Endothelial cell of umbilical vein (primary cell): ENCODE data around the gene STIMATE. TPM values are rescaled to one million over a fixed set of nuclear protein-coding genes. Genes with fewer than 3 reads are reported as not detected.

Experiments used
- BruUV-seq: library from RNA; stranded (reverse); fragments of 400-500 nt; replicated peaks from 2 replicates; lab custom pipeline; 2021; lab: Mats Ljungman, UMichigan
- CTCF ChIA-PET: fragments of 300-600, 350-600 bp; sonication (Branson Sonifier 250); formaldehyde crosslinking; loops from one replicate; lab custom pipeline; 2021; ENCODE audit warnings: antibody characterized with exemption, inconsistent platforms; lab: Charles Lee
- POLR2A ChIA-PET: fragments of 300-600, 350-600 bp; sonication (Branson Sonifier 250); formaldehyde crosslinking; loops from one replicate; lab custom pipeline; 2021; ENCODE audit warnings: antibody characterized with exemption, inconsistent platforms; lab: Charles Lee
- DNase-seq: peaks from one replicate; pipeline ENCODE4 v3.0.0-alpha.2; 2011; ENCODE audit warnings: low read depth, low spot score
- FAIRE-seq: peaks from 2 replicates; lab custom pipeline; 2011; peaks lifted over from hg19 to GRCh38; lab: Jason Lieb, UNC
- H2AFZ ChIP-seq: 2 replicates; pipeline ENCODE4 v1.6.0; 2012; ENCODE audit warnings: low read depth, low read length, control low read depth, inconsistent platforms
- H3K27ac ChIP-seq: 2 replicates; pipeline ENCODE4 v1.5.1; 2011; ENCODE audit warnings: low read depth, mild to moderate bottlenecking, control low read depth, low read length, moderate library complexity; ENCODE audit not compliant: insufficient read depth
- H3K27me3 ChIP-seq, 2 experiments: 2 replicates each; pipeline versions ENCODE4 v1.6.0 to v1.6.1; 2011; ENCODE audit warnings: low read length in 2 of 2, mixed read lengths in 1 of 2; ENCODE audit not compliant: control insufficient read depth in 2 of 2, insufficient read depth in 2 of 2
- H3K36me3 ChIP-seq, 2 experiments: 2 replicates in 1 of 2; 3 replicates in 1 of 2; pipeline ENCODE4 v1.5.1; 2011; ENCODE audit warnings: low read length in 2 of 2, mild to moderate bottlenecking in 1 of 2, moderate library complexity in 1 of 2; ENCODE audit not compliant: control insufficient read depth in 2 of 2, insufficient read depth in 2 of 2; ENCODE audit errors: extremely low read depth in 1 of 2
- H3K4me1 ChIP-seq: 3 replicates; pipeline ENCODE4 v1.5.1; 2011; ENCODE audit warnings: mild to moderate bottlenecking, low read length; ENCODE audit not compliant: control insufficient read depth, insufficient read depth; ENCODE audit errors: extremely low read depth
- H3K4me2 ChIP-seq: 2 replicates; pipeline ENCODE4 v1.6.1; 2011; ENCODE audit warnings: low read length, control low read depth, mixed read lengths; ENCODE audit not compliant: insufficient read depth
- H3K4me3 ChIP-seq, 3 experiments: fragments of 200-600 bp in 1 of 3; sonication (generic), shearing (Covaris generic) in 1 of 3; replicated peaks in 1 of 3; 2 replicates each; pipeline ENCODE4 v1.5.1; 2011 to 2016; ENCODE audit warnings: control low read depth in 3 of 3, low read length in 3 of 3, mild to moderate bottlenecking in 2 of 3, inconsistent platforms in 1 of 3, low read depth in 1 of 3, moderate library complexity in 1 of 3; ENCODE audit not compliant: insufficient read depth in 1 of 3
- H3K79me2 ChIP-seq: 2 replicates; pipeline ENCODE4 v1.6.0; 2012; ENCODE audit warnings: low read length, inconsistent platforms; ENCODE audit not compliant: control insufficient read depth, insufficient read depth
- H3K9ac ChIP-seq: replicated peaks from 2 replicates; pipeline ENCODE3; 2011; ENCODE audit warnings: low read length, control low read depth; ENCODE audit not compliant: insufficient read depth; ENCODE audit errors: extremely low read depth
- H3K9me1 ChIP-seq: replicated peaks from 3 replicates; pipeline ENCODE4 v1.6.0; 2011; ENCODE audit warnings: mild to moderate bottlenecking, low read length; ENCODE audit not compliant: control insufficient read depth, insufficient read depth; ENCODE audit errors: extremely low read depth
- H3K9me3 ChIP-seq: replicated peaks from 2 replicates; pipeline ENCODE4 v1.5.1; 2012; ENCODE audit warnings: low read length, inconsistent platforms; ENCODE audit not compliant: control insufficient read depth, insufficient read depth
- H4K20me1 ChIP-seq: replicated peaks from 2 replicates; pipeline ENCODE3; 2011; ENCODE audit warnings: mild to moderate bottlenecking, low read length; ENCODE audit not compliant: control insufficient read depth, insufficient read depth; ENCODE audit errors: extremely low read depth
- CTCF ChIP-seq, 2 donors: IDR thresholded peaks; 1 replicate in 1 of 2; 2 replicates in 1 of 2; pipeline ENCODE4 v1.5.1; 2011; ENCODE audit warnings: low read length in 2 of 2, mild to moderate bottlenecking in 2 of 2, moderate library complexity in 2 of 2, control low read depth in 1 of 2, inconsistent platforms in 1 of 2, low read depth in 1 of 2; ENCODE audit not compliant: insufficient read depth in 1 of 2; ENCODE audit errors: extremely low read depth in 1 of 2
- EZH2 ChIP-seq: IDR thresholded peaks from 2 replicates; pipeline ENCODE4 v1.6.1; 2012; ENCODE audit warnings: borderline replicate concordance, low read depth, mild to moderate bottlenecking, moderate library complexity, low read length, inconsistent platforms; ENCODE audit not compliant: severe bottlenecking
- FOS ChIP-seq: IDR thresholded peaks from 2 replicates; pipeline ENCODE4 v1.6.1; 2011; ENCODE audit warnings: mild to moderate bottlenecking, low read length, moderate library complexity, borderline replicate concordance; ENCODE audit not compliant: insufficient read depth
- GATA2 ChIP-seq: IDR thresholded peaks from 2 replicates; pipeline ENCODE4 v1.7.0; 2011; ENCODE audit warnings: low read depth, mild to moderate bottlenecking, moderate library complexity, mixed read lengths, low read length; ENCODE audit not compliant: insufficient read length, insufficient read depth
- JUN ChIP-seq: IDR thresholded peaks from 2 replicates; pipeline ENCODE4 v1.6.1; 2011; ENCODE audit warnings: borderline replicate concordance, low read depth; ENCODE audit not compliant: insufficient read length, insufficient read depth
- MAX ChIP-seq: IDR thresholded peaks from 2 replicates; pipeline ENCODE4 v1.6.1; 2011; ENCODE audit not compliant: insufficient read depth, insufficient read length
- MYC ChIP-seq: IDR thresholded peaks from one replicate; pipeline ENCODE4 v1.6.1; 2011; ENCODE audit warnings: mild to moderate bottlenecking, low read depth, low read length
- POLR2A ChIP-seq: IDR thresholded peaks from 2 replicates; pipeline ENCODE4 v1.6.1; 2012; ENCODE audit warnings: low read depth, mild to moderate bottlenecking, control low read depth, low read length
- POLR2AphosphoS5 ChIP-seq: IDR thresholded peaks from 2 replicates; pipeline ENCODE4 v1.6.1; 2012; ENCODE audit warnings: low read depth, mild to moderate bottlenecking, control low read depth, low read length, moderate library complexity; ENCODE audit not compliant: insufficient read depth
- dilution Hi-C: fragments of 300-500 bp; cut with MboI; formaldehyde crosslinking; loops from one replicate; pipeline ENCODE4 v1.15.0; 2019; ENCODE audit warnings: low sequenced_read_pairs; ENCODE audit not compliant: extremely low pct_ligation_motif_present
- intact Hi-C: fragments of 100-400 bp; cut with micrococcal nuclease; formaldehyde crosslinking; loops from one replicate; pipeline ENCODE4 v1.10.0; 2022
- polyA plus RNA-seq, 4 experiments: library from polyadenylated mRNA; depleted of rRNA in 3 of 4; stranded (reverse) in 3 of 4; unstranded in 1 of 4; fragments of >200 nt; gene quantifications; 2 replicates each; pipeline versions ENCODE4 v1.2.1 to v1.2.3, GENCODE V29; 2011 to 2012; ENCODE audit warnings: missing spikeins in 1 of 4
- total RNA-seq: library from RNA; stranded (reverse); gene quantifications from 2 replicates; pipeline ENCODE4 v1.2.3, GENCODE V29; 2021

The STIMATE gene
- total and polyA plus RNA-seq, 2 donors (not counting 3 experiments of a cell fraction or from before 2014, with no cell fraction given): 18.2 to 24.0 TPM

- intact Hi-C loops (no loop called here), dilution Hi-C loops (no loop called here)
- Histone ChIP-seq H3K27me3 (no peaks in the 10 kb centered on the region), H3K27ac (no peak overlapping the region), H3K4me2 (no peak overlapping the region), H2AFZ (no peak overlapping the region), H3K79me2 (no peaks in the 10 kb centered on the region), H3K9ac (no peak overlapping the region), H3K9me1 (no peaks in the 10 kb centered on the region), H4K20me1 (no peaks in the 10 kb centered on the region), H3K4me3 (no peak overlapping the region), H3K9me3 (no peaks in the 10 kb centered on the region), H3K36me3 (no peaks in the 10 kb centered on the region), H3K4me1 (no peaks in the 10 kb centered on the region)
- no peak for TF ChIP-seq GATA2
- POLR2A ChIA-PET: no interaction called here
- CTCF ChIA-PET: interaction anchor here (1.5 kb wide), 1 partner anchor 30 kb away, joined by 3 read pairs; no protein-coding TSS in a partner anchor
- no peak for DNase-seq
- no TSS peak for BruUV-seq
- FAIRE-seq: no peak
These were observed 106.6 kb downstream of the STIMATE start for GRCh38 chr3:52790741-52791140.

GRCh38 chr3:52790337-52790736, 107.0 kb downstream of the STIMATE start:
- FAIRE-seq (no peak), DNase-seq (no peak)
- no peak overlapping the region for H3K4me2 ChIP-seq
- no peaks in the 10 kb centered on the region for H4K20me1 ChIP-seq
- ChIA-PET CTCF (interaction anchor here (1.4 to 1.5 kb wide), 2 partner anchors 8 to 31 kb away, joined by 3 read pairs; no protein-coding TSS in a partner anchor), POLR2A (no interaction called here)
- no peak overlapping the region for H3K4me3 ChIP-seq
- H3K9me3 ChIP-seq: no peaks in the 10 kb centered on the region
- no peaks in the 10 kb centered on the region for H3K27me3 ChIP-seq
- no TSS peak for BruUV-seq
- dilution Hi-C loops: no loop called here
- H2AFZ ChIP-seq: no peak overlapping the region
- no peaks in the 10 kb centered on the region for H3K79me2 ChIP-seq
- H3K4me1 ChIP-seq: no peaks in the 10 kb centered on the region
- H3K9ac ChIP-seq: no peak overlapping the region
- intact Hi-C loops: no loop called here
- no peak for TF ChIP-seq CTCF (IDR thresholded peaks at IDR 0.05; ENCODE audit: extremely low read depth in 1 of 2, insufficient read depth in 1 of 2, low read depth in 1 of 2, low read length in 2 of 2)
- TF ChIP-seq POLR2AphosphoS5: no peak
- no peak for TF ChIP-seq EZH2
- TF ChIP-seq POLR2A: no peak
- no peak for TF ChIP-seq MYC
- no peak for TF ChIP-seq GATA2
- TF ChIP-seq JUN: no peak
- no peak for TF ChIP-seq MAX
- no peak for TF ChIP-seq FOS
- no peaks in the 10 kb centered on the region for H3K36me3 ChIP-seq
- no peaks in the 10 kb centered on the region for H3K9me1 ChIP-seq
- no peak overlapping the region for H3K27ac ChIP-seq
